Lower leg skin (tissue), 3 donors: Measurements from ENCODE around the gene TEX9.

Source experiments
- POLR2A ChIP-seq, 2 donors: fragments of 450-650 bp; IDR thresholded peaks; one replicate each; pipeline ENCODE4 v1.6.1; 2016 to 2017; ENCODE audit warnings: antibody characterized with exemption in 2 of 2, mild to moderate bottlenecking in 1 of 2, moderate library complexity in 1 of 2
- TF ChIP-seq, protein P1 (sequence below), 3 donors: fragments of 450-650 bp; IDR thresholded peaks; one replicate each; pipeline ENCODE4 v1.5.1; 2016; ENCODE audit warnings: antibody characterized with exemption in 3 of 3, mild to moderate bottlenecking in 3 of 3, moderate library complexity in 2 of 3

DNA sequence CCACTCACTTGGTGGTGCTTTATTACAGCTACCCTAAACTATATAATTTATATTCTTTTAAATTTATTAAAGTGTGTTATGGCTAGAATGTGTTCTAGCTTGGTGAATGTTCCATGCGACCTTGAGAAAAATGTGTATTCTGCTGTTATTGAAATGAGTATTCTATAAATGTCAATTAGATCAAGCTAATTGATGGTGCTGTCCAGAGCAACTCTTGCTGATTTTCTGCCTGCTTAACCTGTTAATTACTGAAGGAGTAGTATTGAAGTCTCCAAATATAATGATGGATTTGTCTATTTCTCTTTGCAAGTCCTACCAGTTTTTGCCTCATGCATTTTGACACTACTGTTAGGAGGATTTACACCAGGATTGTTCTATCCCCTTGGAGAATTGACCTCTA lies 3.2 kb upstream of the TEX9 start:
- TF ChIP-seq, protein P1, sequence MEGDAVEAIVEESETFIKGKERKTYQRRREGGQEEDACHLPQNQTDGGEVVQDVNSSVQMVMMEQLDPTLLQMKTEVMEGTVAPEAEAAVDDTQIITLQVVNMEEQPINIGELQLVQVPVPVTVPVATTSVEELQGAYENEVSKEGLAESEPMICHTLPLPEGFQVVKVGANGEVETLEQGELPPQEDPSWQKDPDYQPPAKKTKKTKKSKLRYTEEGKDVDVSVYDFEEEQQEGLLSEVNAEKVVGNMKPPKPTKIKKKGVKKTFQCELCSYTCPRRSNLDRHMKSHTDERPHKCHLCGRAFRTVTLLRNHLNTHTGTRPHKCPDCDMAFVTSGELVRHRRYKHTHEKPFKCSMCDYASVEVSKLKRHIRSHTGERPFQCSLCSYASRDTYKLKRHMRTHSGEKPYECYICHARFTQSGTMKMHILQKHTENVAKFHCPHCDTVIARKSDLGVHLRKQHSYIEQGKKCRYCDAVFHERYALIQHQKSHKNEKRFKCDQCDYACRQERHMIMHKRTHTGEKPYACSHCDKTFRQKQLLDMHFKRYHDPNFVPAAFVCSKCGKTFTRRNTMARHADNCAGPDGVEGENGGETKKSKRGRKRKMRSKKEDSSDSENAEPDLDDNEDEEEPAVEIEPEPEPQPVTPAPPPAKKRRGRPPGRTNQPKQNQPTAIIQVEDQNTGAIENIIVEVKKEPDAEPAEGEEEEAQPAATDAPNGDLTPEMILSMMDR (IDR thresholded peaks at IDR 0.05), result no peak
- TF ChIP-seq POLR2A (IDR thresholded peaks at IDR 0.05), result no peak
